WTC11 (cell line): Measurements from ENCODE around the gene CDCA4.

Experiments used
- NR3C1 ChIP-seq: sonication (generic); formaldehyde crosslinking; conservative IDR thresholded peaks from 2 replicates; pipeline ENCODE4 v1.8.1; 2023; ENCODE audit warnings: low read depth, mild to moderate bottlenecking, missing genetic modification reagents
- ZNF423 ChIP-seq: fragments of 250-450 bp; sonication (Bioruptor Pico); IDR thresholded peaks from 2 replicates; pipeline ENCODE4 v2.1.2; 2022; ENCODE audit warnings: mild to moderate bottlenecking, moderate library complexity
- TF ChIP-seq, protein P1 (sequence below): fragments of 200-600 bp; IDR thresholded peaks from 2 replicates; pipeline ENCODE4 v1.8.0; 2022; ENCODE audit warnings: antibody characterized with exemption
- TF ChIP-seq, protein P2 (sequence below): sonication (generic); formaldehyde crosslinking; IDR thresholded peaks from 2 replicates; pipeline ENCODE4 v1.8.0; 2022; ENCODE audit warnings: mild to moderate bottlenecking, missing genetic modification reagents

DNA sequence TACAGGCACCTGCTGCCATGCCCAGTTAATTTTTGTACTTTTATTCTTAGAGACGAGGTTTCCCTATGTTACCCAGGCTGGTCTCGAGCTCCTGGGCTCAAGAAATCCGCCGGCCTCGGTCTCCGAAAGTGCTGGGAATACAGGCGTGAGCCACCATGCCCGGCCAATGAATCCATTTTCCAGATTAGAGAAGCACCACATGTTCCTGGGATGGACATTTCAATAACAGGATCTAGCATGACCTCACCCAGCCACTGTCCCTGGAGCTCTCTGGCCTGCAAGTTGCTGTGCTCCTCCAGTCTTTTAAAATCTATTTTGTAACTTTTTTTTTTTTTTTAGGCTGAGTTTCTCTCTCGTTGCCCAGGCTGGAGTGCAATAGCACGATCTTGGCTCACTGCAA lies 42.2 kb upstream of the CDCA4 start:
- no peak for TF ChIP-seq ZNF423 (CRISPR knock-in tag)
- TF ChIP-seq NR3C1 (CRISPR knock-in tag), result no peak
- TF ChIP-seq, protein P1, sequence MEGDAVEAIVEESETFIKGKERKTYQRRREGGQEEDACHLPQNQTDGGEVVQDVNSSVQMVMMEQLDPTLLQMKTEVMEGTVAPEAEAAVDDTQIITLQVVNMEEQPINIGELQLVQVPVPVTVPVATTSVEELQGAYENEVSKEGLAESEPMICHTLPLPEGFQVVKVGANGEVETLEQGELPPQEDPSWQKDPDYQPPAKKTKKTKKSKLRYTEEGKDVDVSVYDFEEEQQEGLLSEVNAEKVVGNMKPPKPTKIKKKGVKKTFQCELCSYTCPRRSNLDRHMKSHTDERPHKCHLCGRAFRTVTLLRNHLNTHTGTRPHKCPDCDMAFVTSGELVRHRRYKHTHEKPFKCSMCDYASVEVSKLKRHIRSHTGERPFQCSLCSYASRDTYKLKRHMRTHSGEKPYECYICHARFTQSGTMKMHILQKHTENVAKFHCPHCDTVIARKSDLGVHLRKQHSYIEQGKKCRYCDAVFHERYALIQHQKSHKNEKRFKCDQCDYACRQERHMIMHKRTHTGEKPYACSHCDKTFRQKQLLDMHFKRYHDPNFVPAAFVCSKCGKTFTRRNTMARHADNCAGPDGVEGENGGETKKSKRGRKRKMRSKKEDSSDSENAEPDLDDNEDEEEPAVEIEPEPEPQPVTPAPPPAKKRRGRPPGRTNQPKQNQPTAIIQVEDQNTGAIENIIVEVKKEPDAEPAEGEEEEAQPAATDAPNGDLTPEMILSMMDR, result no peak
- TF ChIP-seq, protein P2, sequence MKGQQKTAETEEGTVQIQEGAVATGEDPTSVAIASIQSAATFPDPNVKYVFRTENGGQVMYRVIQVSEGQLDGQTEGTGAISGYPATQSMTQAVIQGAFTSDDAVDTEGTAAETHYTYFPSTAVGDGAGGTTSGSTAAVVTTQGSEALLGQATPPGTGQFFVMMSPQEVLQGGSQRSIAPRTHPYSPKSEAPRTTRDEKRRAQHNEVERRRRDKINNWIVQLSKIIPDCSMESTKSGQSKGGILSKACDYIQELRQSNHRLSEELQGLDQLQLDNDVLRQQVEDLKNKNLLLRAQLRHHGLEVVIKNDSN, result no peak
